Uterus (tissue), 4 donors: ENCODE measurements around the gene RNF13. TPM values are rescaled to one million over a fixed set of nuclear protein-coding genes. Genes with fewer than 3 reads are reported as not detected.

Source experiments
- DNase-seq, 2 donors: peaks; one replicate each; pipeline ENCODE4 v3.0.0-alpha.2; 2019 to 2020
- H3K27ac ChIP-seq, 2 donors: fragments of 200-600 bp; sonication (generic); 1 replicate in 1 of 2; 2 replicates in 1 of 2; pipeline ENCODE4 v1.5.1; 2016 to 2018
- H3K27me3 ChIP-seq, 2 donors: fragments of 200-600 bp; sonication (generic); one replicate each; pipeline ENCODE4 v1.5.1; 2018 to 2019; ENCODE audit warnings: control low read depth in 1 of 2
- H3K36me3 ChIP-seq, 2 donors: fragments of 200-600 bp; sonication (generic); one replicate each; pipeline ENCODE4 v1.5.1; 2019; ENCODE audit warnings: control low read depth in 1 of 2
- H3K4me1 ChIP-seq, 2 donors: fragments of 200-600 bp; sonication (generic); one replicate each; pipeline ENCODE4 v1.5.1; 2018 to 2019; ENCODE audit warnings: control low read depth in 1 of 2
- H3K4me3 ChIP-seq, 2 donors: fragments of 200-600 bp; sonication (generic); 1 replicate in 1 of 2; 2 replicates in 1 of 2; pipeline ENCODE4 v1.5.1; 2018 to 2019; ENCODE audit warnings: mild to moderate bottlenecking in 1 of 2
- H3K9me3 ChIP-seq, 2 donors: fragments of 200-600 bp; sonication (generic); one replicate each; pipeline ENCODE4 v1.5.1; 2019; ENCODE audit warnings: control low read depth in 1 of 2
- CTCF ChIP-seq, 4 experiments: fragments of 200-600 bp in 2 of 4; fragments of 450-650 bp in 2 of 4; sonication (generic) in 2 of 4; IDR thresholded peaks; one replicate each; pipeline ENCODE4 v1.5.1; 2016 to 2019; ENCODE audit warnings: antibody characterized with exemption in 4 of 4, mild to moderate bottlenecking in 2 of 4, moderate library complexity in 1 of 4
- POLR2A ChIP-seq, 2 donors: fragments of 450-650 bp; IDR thresholded peaks; one replicate each; pipeline ENCODE4 v1.6.1; 2016; ENCODE audit warnings: antibody characterized with exemption in 2 of 2, mild to moderate bottlenecking in 1 of 2, moderate library complexity in 1 of 2
- intact Hi-C: fragments of 100-400 bp; cut with DNase I; formaldehyde crosslinking; loops from one replicate; pipeline ENCODE4 v1.15.1; 2023; ENCODE audit warnings: low total_unique reads
- total RNA-seq, 4 donors: library from RNA; depleted of rRNA in 3 of 4; stranded (reverse); fragments of >200 nt in 3 of 4; gene quantifications; one replicate each; pipeline versions ENCODE4 v1.1.0 to v1.2.4, GENCODE V29; 2014 to 2023
- donor health status: DM: yes; HTN: yes; CAD: no.

Gene RNF13
- 100 to 1,000 TPM; 108 to 131 (median 113) TPM for total RNA-seq

GRCh38 chr3:149812606-149813366 is at the start of gene RNF13:
TSS of gene RNF13 (plus strand) at chr3:149813215. CDS start at chr3:149846027, 32,812 bp downstream.
- Histone ChIP-seq H3K4me1 (no peaks in the 10 kb centered on the region), H3K36me3 (no peaks in the 10 kb centered on the region), H3K4me3 (peak within 1 kb of the TSS; percentile 72 to 74), H3K27me3 (no peaks in the 10 kb centered on the region), H3K9me3 (no peaks in the 10 kb centered on the region), H3K27ac (peak within 1 kb of the TSS; percentile 93 to 95)
- TF ChIP-seq CTCF (IDR thresholded peaks at IDR 0.05) (peak in 1 of 4 experiments; percentile 5), POLR2A (IDR thresholded peaks at IDR 0.05) (peak; percentile 60 to 73)
- DNase-seq, result peak; percentile 97 to 98
- intact Hi-C loops, result no loop called here

- Histone ChIP-seq H3K27me3 (no peaks in the 10 kb centered on the region), H3K36me3 (no peaks in the 10 kb centered on the region), H3K4me3 (no peak overlapping the region), H3K4me1 (no peaks in the 10 kb centered on the region), H3K27ac (no peak overlapping the region), H3K9me3 (no peaks in the 10 kb centered on the region)
- intact Hi-C loops, result no loop called here
- TF ChIP-seq CTCF (IDR thresholded peaks at IDR 0.05), result no peak
- DNase-seq, result no peak
These were observed 49.3 kb upstream of the RNF13 start for GRCh38 chr3:149763565-149764195.

- H3K9me3 ChIP-seq, result no peaks in the 10 kb centered on the region
- H3K36me3 ChIP-seq, result no peaks in the 10 kb centered on the region
- H3K4me3 ChIP-seq, result no peak overlapping the region
- no peak for DNase-seq
- no peak overlapping the region for H3K27ac ChIP-seq
- intact Hi-C loops, result no loop called here
- TF ChIP-seq CTCF (IDR thresholded peaks at IDR 0.05) (no peak), POLR2A (IDR thresholded peaks at IDR 0.05) (no peak)
- no peaks in the 10 kb centered on the region for H3K4me1 ChIP-seq
- no peaks in the 10 kb centered on the region for H3K27me3 ChIP-seq
These were observed 48.7 kb upstream of the RNF13 start for GRCh38 chr3:149764302-149764701.

GRCh38 chr3:149765762-149766334 is 47.2 kb upstream of the RNF13 start:
- Histone ChIP-seq H3K4me3 (no peak overlapping the region), H3K27ac (no peak overlapping the region), H3K27me3 (no peaks in the 10 kb centered on the region), H3K9me3 (no peaks in the 10 kb centered on the region), H3K36me3 (no peaks in the 10 kb centered on the region), H3K4me1 (no peaks in the 10 kb centered on the region)
- intact Hi-C loops, result no loop called here
- peak in 3 of 4 experiments; percentile 11 to 32 (median 23) for TF ChIP-seq CTCF (IDR thresholded peaks at IDR 0.05)
- no peak for TF ChIP-seq POLR2A (IDR thresholded peaks at IDR 0.05)
- DNase-seq, result no peak

GRCh38 chr3:149767720-149768119 is 45.3 kb upstream of the RNF13 start:
- H3K27me3 ChIP-seq, result no peaks in the 10 kb centered on the region
- DNase-seq, result no peak
- TF ChIP-seq POLR2A (IDR thresholded peaks at IDR 0.05) (no peak), CTCF (IDR thresholded peaks at IDR 0.05) (no peak)
- no peaks in the 10 kb centered on the region for H3K4me1 ChIP-seq
- intact Hi-C loops, result no loop called here
- no peak overlapping the region for H3K27ac ChIP-seq
- H3K9me3 ChIP-seq, result no peaks in the 10 kb centered on the region
- H3K4me3 ChIP-seq, result no peak overlapping the region
- H3K36me3 ChIP-seq, result no peaks in the 10 kb centered on the region
